Neuronal stem cell (in vitro differentiated cells): ENCODE measurements around the gene SFT2D1.
A peak's percentile ranks its signal among the peaks of the same experiment; 100 is the strongest.

Source experiments
- DNase-seq: peaks from one replicate; pipeline ENCODE4 v3.0.0-alpha.2; 2013; ENCODE audit warnings: low spot score
- H2AFZ ChIP-seq: one replicate; pipeline ENCODE4 v1.6.1; 2013; ENCODE audit warnings: mild to moderate bottlenecking, low read length, inconsistent platforms
- H2AK5ac ChIP-seq: 2 replicates; pipeline ENCODE4 v1.6.1; 2013; ENCODE audit warnings: low read depth, mild to moderate bottlenecking, inconsistent platforms, low read length, moderate library complexity, mixed read lengths
- H2BK120ac ChIP-seq: 2 replicates; pipeline ENCODE4 v1.6.1; 2013; ENCODE audit warnings: low read depth, mild to moderate bottlenecking, inconsistent platforms, low read length, moderate library complexity, mixed read lengths
- H2BK12ac ChIP-seq: one replicate; pipeline ENCODE4 v1.6.1; 2013; ENCODE audit warnings: low read length, inconsistent platforms
- H2BK15ac ChIP-seq: 2 replicates; pipeline ENCODE4 v1.6.1; 2013; ENCODE audit warnings: mild to moderate bottlenecking, low read length, inconsistent platforms, mixed read lengths
- H2BK5ac ChIP-seq: one replicate; pipeline ENCODE4 v1.6.1; 2013; ENCODE audit warnings: inconsistent platforms, mild to moderate bottlenecking, low read length, moderate library complexity
- H3K14ac ChIP-seq: one replicate; pipeline ENCODE4 v1.6.1; 2013; ENCODE audit warnings: low read length, inconsistent platforms
- H3K18ac ChIP-seq: 2 replicates; pipeline ENCODE4 v1.6.1; 2013; ENCODE audit warnings: low read length, inconsistent platforms
- H3K23ac ChIP-seq: 2 replicates; pipeline ENCODE4 v1.6.1; 2013; ENCODE audit warnings: low read depth, mild to moderate bottlenecking, mixed read lengths, low read length, inconsistent platforms; ENCODE audit not compliant: poor library complexity
- H3K27ac ChIP-seq: replicated peaks from 3 replicates; pipeline ENCODE4 v1.5.1; 2013; ENCODE audit warnings: low read length, inconsistent platforms
- H3K27me3 ChIP-seq, 3 experiments: 2 replicates each; pipeline ENCODE4 v1.6.1; 2013; ENCODE audit warnings: low read length in 3 of 3, mild to moderate bottlenecking in 2 of 3, inconsistent platforms in 1 of 3, low read depth in 1 of 3, mixed read lengths in 1 of 3, moderate library complexity in 1 of 3; ENCODE audit not compliant: control insufficient read depth in 3 of 3, insufficient read depth in 3 of 3
- H3K36me3 ChIP-seq, 2 donors: replicated peaks in 1 of 2; 2 replicates each; pipeline ENCODE4 v1.6.1; 2013; ENCODE audit warnings: low read length in 2 of 2; ENCODE audit not compliant: control insufficient read depth in 2 of 2, insufficient read depth in 2 of 2
- H3K4ac ChIP-seq: 2 replicates; pipeline ENCODE4 v1.6.1; 2013; ENCODE audit warnings: inconsistent platforms, mild to moderate bottlenecking, low read length, moderate library complexity
- H3K4me1 ChIP-seq, 2 donors: 1 replicate in 1 of 2; 2 replicates in 1 of 2; pipeline ENCODE4 v1.6.1; 2013; ENCODE audit warnings: low read length in 2 of 2, low read depth in 1 of 2; ENCODE audit not compliant: control insufficient read depth in 2 of 2, insufficient read depth in 1 of 2
- H3K4me2 ChIP-seq: one replicate; pipeline ENCODE4 v1.6.1; 2013; ENCODE audit warnings: mild to moderate bottlenecking, low read length, inconsistent platforms; ENCODE audit not compliant: insufficient read depth, poor library complexity, severe bottlenecking
- H3K4me3 ChIP-seq, 2 donors: 2 replicates each; pipeline ENCODE4 v1.5.1; 2013; ENCODE audit warnings: low read length in 2 of 2, mild to moderate bottlenecking in 2 of 2, inconsistent platforms in 1 of 2, moderate library complexity in 1 of 2
- H3K79me1 ChIP-seq: one replicate; pipeline ENCODE4 v1.6.1; 2013; ENCODE audit warnings: low read depth, mild to moderate bottlenecking, inconsistent platforms, low read length, moderate library complexity
- H3K9ac ChIP-seq: one replicate; pipeline ENCODE4 v1.6.1; 2013; ENCODE audit warnings: mild to moderate bottlenecking, low read depth, low read length, inconsistent platforms; ENCODE audit not compliant: poor library complexity
- H3K9me3 ChIP-seq, 2 donors: replicated peaks in 1 of 2; 2 replicates each; pipeline versions ENCODE3 to v1.6.1; 2013; ENCODE audit warnings: low read length in 2 of 2, mild to moderate bottlenecking in 2 of 2, inconsistent platforms in 1 of 2, low read depth in 1 of 2, mixed read lengths in 1 of 2, moderate library complexity in 1 of 2; ENCODE audit not compliant: control insufficient read depth in 2 of 2, insufficient read depth in 1 of 2
- H4K8ac ChIP-seq: one replicate; pipeline ENCODE4 v1.6.1; 2013; ENCODE audit warnings: low read depth, mild to moderate bottlenecking, inconsistent platforms, low read length, moderate library complexity
- H4K91ac ChIP-seq: one replicate; pipeline ENCODE4 v1.6.1; 2013; ENCODE audit warnings: low read length, low read depth, mild to moderate bottlenecking, inconsistent platforms; ENCODE audit not compliant: poor library complexity
- WGBS, 2 donors: extraction: QIAGEN DNeasy Blood & Tissue Kit; methylation state at CpG; one replicate each; pipeline ENCODE4 v1.1.7; 2013; ENCODE audit warnings: missing lambda C conversion rate in 2 of 2, mixed read lengths in 1 of 2; ENCODE audit not compliant: insufficient read length in 2 of 2, insufficient replicate concordance in 1 of 2; ENCODE audit errors: extremely low coverage in 2 of 2; 5-methylcytosine and 5-hydroxymethylcytosine counted together

SFT2D1 gene

DNA sequence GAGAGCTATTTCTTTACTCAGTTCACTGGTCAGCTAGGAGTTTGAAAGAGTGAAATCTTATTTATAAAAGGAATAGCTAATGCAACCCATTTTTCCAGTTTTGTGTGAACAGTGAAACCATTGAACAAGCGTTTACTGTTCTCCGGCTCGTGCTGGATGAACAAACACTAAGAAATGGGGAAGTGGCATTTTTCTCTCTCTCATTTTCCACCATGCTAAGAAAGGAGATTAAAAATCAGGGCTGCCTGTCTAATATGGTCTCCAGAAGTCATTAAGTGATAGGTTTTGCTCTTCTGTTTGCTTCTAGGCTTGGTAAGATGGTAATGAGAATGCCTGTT, 774 bp upstream of the SFT2D1 start:
- H2BK12ac ChIP-seq, result no peak overlapping the region
- H3K4me3 ChIP-seq, result peak overlapping the region; percentile 73 to 100
- peaks cover 1% of the 10 kb centered on the region for H3K79me1 ChIP-seq
- H3K9me3 ChIP-seq, result no peaks in the 10 kb centered on the region
- no peak overlapping the region for H4K8ac ChIP-seq
- H3K4me1 ChIP-seq, result peaks cover 3 to 9% of the 10 kb centered on the region in 2 donors
- DNase-seq, result no peak
- no peak overlapping the region for H3K23ac ChIP-seq
- no peak overlapping the region for H3K18ac ChIP-seq
- no CpG with 5 or more reads among the region's 3 CpGs for WGBS, 2 donors
- no peak overlapping the region for H2BK15ac ChIP-seq
- peaks cover 0 to 21% of the 10 kb centered on the region in 2 donors for H3K36me3 ChIP-seq
- H3K9ac ChIP-seq, result no peak overlapping the region
- H2AFZ ChIP-seq, result peak overlapping the region; percentile 93
- no peak overlapping the region for H3K14ac ChIP-seq
- H3K27me3 ChIP-seq, result no peaks in the 10 kb centered on the region
- no peak overlapping the region for H2BK120ac ChIP-seq
- H3K4me2 ChIP-seq, result peak overlapping the region; percentile 83
- no peak overlapping the region for H2BK5ac ChIP-seq
- H3K4ac ChIP-seq, result no peak overlapping the region
- peak overlapping the region; percentile 51 for H2AK5ac ChIP-seq
- no peak overlapping the region for H4K91ac ChIP-seq
- H3K27ac ChIP-seq, result no peak overlapping the region

DNA sequence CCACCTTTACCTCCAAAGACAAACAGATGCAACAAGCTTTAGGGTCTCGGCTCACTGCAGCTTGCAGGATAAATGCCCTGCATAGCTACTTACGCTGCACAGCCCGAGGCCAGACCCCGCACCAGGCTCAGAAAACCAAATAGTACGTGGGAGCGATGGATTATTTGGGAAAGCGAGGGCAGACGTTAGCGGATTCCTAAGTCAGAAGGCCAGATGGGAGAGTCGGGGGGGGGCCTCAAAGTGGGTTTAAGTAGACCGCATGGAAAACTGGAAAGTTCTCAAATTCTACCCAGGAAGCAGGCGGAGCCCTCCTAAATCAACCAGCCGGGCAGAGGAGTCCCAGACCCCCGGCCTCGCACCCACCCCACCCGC, 382 bp downstream of the SFT2D1 start:
- Histone ChIP-seq H3K9ac (peak overlapping the region; percentile 98), H2BK120ac (no peak overlapping the region), H2AK5ac (no peak overlapping the region), H3K18ac (peak overlapping the region; percentile 97), H3K23ac (peak overlapping the region; percentile 95), H3K79me1 (peaks cover 5% of the 10 kb centered on the region), H3K4me1 (peaks cover 3 to 9% of the 10 kb centered on the region in 2 donors), H3K27ac (peak overlapping the region; percentile 46), H3K14ac (peak overlapping the region; percentile 97), H3K4ac (peak overlapping the region; percentile 81), H2BK15ac (no peak overlapping the region), H3K4me3 (peak overlapping the region; percentile 73 to 100), H3K27me3 (no peaks in the 10 kb centered on the region), H4K91ac (no peak overlapping the region), H2AFZ (peak overlapping the region; percentile 93), H2BK12ac (no peak overlapping the region), H4K8ac (no peak overlapping the region), H2BK5ac (no peak overlapping the region), H3K4me2 (peak overlapping the region; percentile 83), H3K9me3 (no peaks in the 10 kb centered on the region), H3K36me3 (peaks cover 6 to 33% of the 10 kb centered on the region in 2 donors)
- DNase-seq, result no peak
- no CpG with 5 or more reads among the region's 16 CpGs for WGBS, 2 donors

DNA sequence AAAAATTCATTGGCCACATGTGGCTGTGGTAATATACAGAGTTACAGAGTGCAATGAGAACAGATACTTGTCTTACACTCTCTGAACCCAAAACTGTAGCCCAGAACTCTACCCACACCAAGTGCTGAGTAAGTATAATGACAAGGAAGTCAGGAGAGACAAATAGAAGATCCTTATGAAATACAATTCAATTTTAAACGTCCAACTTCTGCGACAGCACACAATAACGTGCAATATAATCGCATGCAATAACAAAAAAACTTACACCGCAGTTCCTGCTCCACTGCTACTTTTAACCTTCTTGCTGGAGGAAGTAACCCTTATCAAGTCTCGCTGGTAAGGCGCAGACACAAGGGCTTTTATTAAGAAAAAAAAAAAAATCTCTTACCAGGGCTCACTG, 881 bp downstream of the SFT2D1 start:
- no peak overlapping the region for H2BK5ac ChIP-seq
- peaks cover 3 to 9% of the 10 kb centered on the region in 2 donors for H3K4me1 ChIP-seq
- WGBS, 2 donors, result no CpG with 5 or more reads among the region's 7 CpGs

DNA sequence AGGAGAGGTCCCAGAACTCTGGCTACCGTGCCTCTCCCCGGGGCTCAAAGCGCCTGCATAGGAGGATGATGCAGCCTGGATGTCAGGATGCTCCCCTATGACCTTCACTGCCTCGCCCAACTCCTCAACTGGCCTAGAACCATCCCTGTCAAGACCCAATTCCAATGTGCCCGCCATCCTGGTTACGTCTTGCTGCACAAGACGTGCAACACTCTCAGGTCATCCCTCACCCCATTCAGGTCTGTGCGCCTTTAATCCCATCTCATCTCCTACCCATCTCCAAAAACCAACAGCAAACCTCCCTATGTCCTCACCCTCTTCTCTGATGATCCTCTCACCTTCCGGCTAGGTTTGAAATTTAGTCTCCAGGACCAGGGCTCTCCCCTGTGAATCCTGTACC, 3.5 kb downstream of the SFT2D1 start:
- peaks cover 10 to 60% of the 10 kb centered on the region in 2 donors for H3K36me3 ChIP-seq
- WGBS, 2 donors, result no CpG with 5 or more reads among the region's 9 CpGs
- H3K27ac ChIP-seq, result no peak overlapping the region

More for the DNA sequence above, 881 bp downstream of the SFT2D1 start:
- H2BK12ac ChIP-seq, result no peak overlapping the region
- H3K14ac ChIP-seq, result no peak overlapping the region
- peaks cover 6 to 38% of the 10 kb centered on the region in 2 donors for H3K36me3 ChIP-seq
- no peak for DNase-seq
- H3K4me3 ChIP-seq, result peak overlapping the region in 1 of 2 donors; percentile 73
- H3K23ac ChIP-seq, result no peak overlapping the region
- H2BK15ac ChIP-seq, result no peak overlapping the region
- H3K27ac ChIP-seq, result no peak overlapping the region
- no peaks in the 10 kb centered on the region for H3K9me3 ChIP-seq
- H4K91ac ChIP-seq, result no peak overlapping the region
- no peak overlapping the region for H2BK120ac ChIP-seq
- H2AFZ ChIP-seq, result no peak overlapping the region
- H2AK5ac ChIP-seq, result no peak overlapping the region
- no peaks in the 10 kb centered on the region for H3K27me3 ChIP-seq
- H3K4me2 ChIP-seq, result no peak overlapping the region
- H3K4ac ChIP-seq, result no peak overlapping the region
- H4K8ac ChIP-seq, result no peak overlapping the region
- H3K18ac ChIP-seq, result no peak overlapping the region
- H3K79me1 ChIP-seq, result peaks cover 5% of the 10 kb centered on the region
- H3K9ac ChIP-seq, result no peak overlapping the region

More for the DNA sequence above, 3.5 kb downstream of the SFT2D1 start:
- Histone ChIP-seq H3K27me3 (no peaks in the 10 kb centered on the region), H3K4me2 (no peak overlapping the region), H3K23ac (no peak overlapping the region), H2AFZ (no peak overlapping the region), H3K14ac (no peak overlapping the region), H2BK5ac (no peak overlapping the region), H3K4ac (no peak overlapping the region), H3K79me1 (peaks cover 9% of the 10 kb centered on the region), H3K4me3 (no peak overlapping the region), H3K9me3 (no peaks in the 10 kb centered on the region), H2AK5ac (no peak overlapping the region), H2BK12ac (no peak overlapping the region), H4K8ac (no peak overlapping the region), H2BK15ac (no peak overlapping the region), H3K9ac (no peak overlapping the region), H4K91ac (no peak overlapping the region), H3K18ac (no peak overlapping the region), H2BK120ac (no peak overlapping the region), H3K4me1 (peaks cover 3 to 9% of the 10 kb centered on the region in 2 donors)
- no peak for DNase-seq
